Hematopoietic multipotent progenitor cell treated with erythropoietin and hydrocortisone succinate and interleukin-3 and kit ligand, for 17 days (in vitro differentiated cells): Measurements from ENCODE around the gene PRM2.

Experiments
- DNase-seq: peaks from one replicate; pipeline ENCODE4 v3.0.0-alpha.2; 2015; ENCODE audit warnings: low spot score

The PRM2 gene

GRCh38 chr16:11225677-11226549, 50.4 kb downstream of the PRM2 start:
- DNase-seq = no peak
